Colonic mucosa (tissue), 4 donors: Measurements from ENCODE around the gene MOCOS. TPM values are rescaled to one million over a fixed set of nuclear protein-coding genes. Genes with fewer than 3 reads are reported as not detected.

Experiments
- DNase-seq: peaks from one replicate; pipeline ENCODE4 v3.0.0-alpha.2; 2020
- H3K27ac ChIP-seq: fragments of 200-600 bp; one replicate; pipeline ENCODE4 v1.8.0; 2021
- H3K27me3 ChIP-seq: fragments of 200-600 bp; one replicate; pipeline ENCODE4 v1.8.0; 2021
- H3K36me3 ChIP-seq: fragments of 200-600 bp; one replicate; pipeline ENCODE4 v1.8.0; 2021
- H3K4me1 ChIP-seq: fragments of 200-600 bp; one replicate; pipeline ENCODE4 v1.8.0; 2021; ENCODE audit warnings: mild to moderate bottlenecking
- H3K4me3 ChIP-seq: fragments of 200-600 bp; one replicate; pipeline ENCODE4 v1.8.0; 2021
- H3K9ac ChIP-seq, 2 donors: one replicate each; pipeline ENCODE4 v1.7.0; 2013; ENCODE audit warnings: control low read depth in 2 of 2, low read depth in 2 of 2, low read length in 2 of 2
- H3K9me3 ChIP-seq: fragments of 200-600 bp; one replicate; pipeline ENCODE4 v1.8.0; 2021
- CTCF ChIP-seq: fragments of 200-600 bp; IDR thresholded peaks from one replicate; pipeline ENCODE4 v1.8.0; 2022; ENCODE audit warnings: antibody characterized with exemption, mild to moderate bottlenecking
- intact Hi-C: fragments of 100-400 bp; cut with DNase I; formaldehyde crosslinking; loops from one replicate; pipeline ENCODE4 v1.14.1; 2022
- total RNA-seq, 2 donors: library from RNA; stranded (reverse); fragmentation: NEBNext Ultra II Directional in 1 of 2; extraction: Animal tissue kit (Norgen Biotek cat#: 25700) in 1 of 2; gene quantifications; one replicate each; pipeline ENCODE4 v1.2.1, GENCODE V29; 2021
- donor health status: healthy.
- donor health status: DM: no; HTN: no; CAD: no.
- donor health status: DM: no; HTN: no; CAD: no.

Gene MOCOS
- total RNA-seq, 2 donors from 2014 or later: 6.8 to 10.0 TPM

- intact Hi-C loops: no loop called here
Observed at GRCh38 chr18:36149514-36150289, 37.6 kb upstream of the MOCOS start.

GRCh38 chr18:36152781-36153180 lies 34.5 kb upstream of the MOCOS start:
- no peak for DNase-seq
- intact Hi-C loops: no loop called here
- Histone ChIP-seq H3K36me3 (peaks cover 4% of the 10 kb centered on the region), H3K9me3 (no peaks in the 10 kb centered on the region), H3K27ac (no peak overlapping the region), H3K27me3 (no peaks in the 10 kb centered on the region), H3K4me3 (no peak overlapping the region), H3K4me1 (no peaks in the 10 kb centered on the region), H3K9ac (no peak overlapping the region)
- no peak for TF ChIP-seq CTCF

More at GRCh38 chr18:36149514-36150289, 37.6 kb upstream of the MOCOS start:
- no peak overlapping the region for H3K4me3 ChIP-seq
- DNase-seq: no peak
- no peak for TF ChIP-seq CTCF
- H3K4me1 ChIP-seq: no peaks in the 10 kb centered on the region
- H3K9me3 ChIP-seq: no peaks in the 10 kb centered on the region
- no peaks in the 10 kb centered on the region for H3K27me3 ChIP-seq
- H3K27ac ChIP-seq: no peak overlapping the region
- H3K9ac ChIP-seq: no peak overlapping the region
- H3K36me3 ChIP-seq: peaks cover 10% of the 10 kb centered on the region

GRCh38 chr18:36153203-36153602 lies 34.1 kb upstream of the MOCOS start:
- intact Hi-C loops: no loop called here
- Histone ChIP-seq H3K4me3 (no peak overlapping the region), H3K27me3 (no peaks in the 10 kb centered on the region), H3K9me3 (no peaks in the 10 kb centered on the region), H3K4me1 (no peaks in the 10 kb centered on the region), H3K27ac (no peak overlapping the region), H3K9ac (no peak overlapping the region), H3K36me3 (peaks cover 3% of the 10 kb centered on the region)
- DNase-seq: no peak
- TF ChIP-seq CTCF: no peak

GRCh38 chr18:36153771-36154170 lies 33.5 kb upstream of the MOCOS start:
- TF ChIP-seq CTCF: no peak

GRCh38 chr18:36155851-36156757 lies 31.2 kb upstream of the MOCOS start:
- intact Hi-C loops: no loop called here
- Histone ChIP-seq H3K27ac (no peak overlapping the region), H3K36me3 (no peaks in the 10 kb centered on the region), H3K4me1 (no peaks in the 10 kb centered on the region), H3K4me3 (no peak overlapping the region), H3K9me3 (no peaks in the 10 kb centered on the region), H3K9ac (no peak overlapping the region), H3K27me3 (no peaks in the 10 kb centered on the region)
- TF ChIP-seq CTCF: no peak
- no peak for DNase-seq

More at GRCh38 chr18:36153771-36154170, 33.5 kb upstream of the MOCOS start:
- DNase-seq: no peak
- H3K27ac ChIP-seq: no peak overlapping the region
- H3K9me3 ChIP-seq: no peaks in the 10 kb centered on the region
- H3K36me3 ChIP-seq: no peaks in the 10 kb centered on the region
- intact Hi-C loops: no loop called here
- no peak overlapping the region for H3K4me3 ChIP-seq
- no peak overlapping the region for H3K9ac ChIP-seq
- H3K27me3 ChIP-seq: no peaks in the 10 kb centered on the region
- H3K4me1 ChIP-seq: no peaks in the 10 kb centered on the region
